GM20431 (cell line): Measurements from ENCODE around the gene COX20.
"Not testable (repeated sequence)": the region's sequence is repeated elsewhere in the genome, so short reads cannot be mapped to it uniquely, and the experiment has no call there.

Experiments
- in situ Hi-C: fragments of 300-500 bp; cut with MseI, MboI; formaldehyde crosslinking; loops from one replicate; pipeline ENCODE4 v1.15.0; 2020; ENCODE audit warnings: low sequenced_read_pairs; ENCODE audit not compliant: unreplicated experiment

The COX20 gene

GRCh38 chr1:244820131-244820530 is 15.3 kb upstream of the COX20 start:
- in situ Hi-C loops = no loop called here

DNA sequence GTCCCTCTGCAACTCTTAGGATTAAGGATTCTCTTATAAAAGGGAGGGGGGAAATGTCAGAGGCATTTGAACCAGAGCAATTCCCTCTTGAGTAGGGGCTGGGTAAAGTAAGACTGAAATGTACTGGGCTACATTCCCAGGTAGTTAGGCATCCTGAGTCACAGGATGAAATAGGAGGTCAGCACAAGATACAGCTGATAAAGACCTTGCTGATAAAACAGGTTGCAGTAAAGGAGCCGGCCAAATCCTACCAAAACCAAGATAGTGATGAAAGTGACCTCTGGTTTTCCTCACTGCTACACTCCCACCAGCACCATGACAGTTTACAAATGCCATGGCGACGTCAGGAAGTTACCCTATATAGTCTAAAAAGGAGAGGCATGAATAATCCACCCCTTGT is 14.3 kb upstream of the COX20 start:
- in situ Hi-C loops = no loop called here

DNA sequence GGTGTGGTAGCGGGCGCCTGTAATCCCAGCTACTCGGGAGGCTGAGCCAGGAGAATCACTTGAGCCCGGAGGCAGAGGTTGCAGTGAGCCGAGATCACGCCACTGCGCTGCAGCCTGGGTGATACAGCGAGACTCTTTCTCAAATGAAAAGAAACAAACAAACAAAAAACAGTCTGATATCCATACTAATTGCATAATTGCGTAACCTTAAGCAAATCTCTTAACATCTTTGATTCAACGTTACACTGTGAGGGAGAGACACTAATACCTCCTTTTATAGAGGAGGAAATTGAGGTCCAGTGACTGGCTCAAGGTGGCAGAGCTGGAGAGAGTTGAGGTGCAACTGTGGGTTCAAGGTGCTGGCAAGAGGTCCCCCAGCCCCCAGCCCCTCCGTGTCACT is 12.6 kb upstream of the COX20 start:
- in situ Hi-C loops = no loop called here

GRCh38 chr1:244826712-244827111 is 8.7 kb upstream of the COX20 start:
- in situ Hi-C loops = no loop called here

- in situ Hi-C loops = no loop called here
Observed at GRCh38 chr1:244830639-244831038, 4.8 kb upstream of the COX20 start.

- in situ Hi-C loops = not testable (repeated sequence)
Observed at GRCh38 chr1:244833260-244833659, 2.2 kb upstream of the COX20 start.

GRCh38 chr1:244833734-244834542 is 1.5 kb upstream of the COX20 start:
- in situ Hi-C loops = no loop called here

DNA sequence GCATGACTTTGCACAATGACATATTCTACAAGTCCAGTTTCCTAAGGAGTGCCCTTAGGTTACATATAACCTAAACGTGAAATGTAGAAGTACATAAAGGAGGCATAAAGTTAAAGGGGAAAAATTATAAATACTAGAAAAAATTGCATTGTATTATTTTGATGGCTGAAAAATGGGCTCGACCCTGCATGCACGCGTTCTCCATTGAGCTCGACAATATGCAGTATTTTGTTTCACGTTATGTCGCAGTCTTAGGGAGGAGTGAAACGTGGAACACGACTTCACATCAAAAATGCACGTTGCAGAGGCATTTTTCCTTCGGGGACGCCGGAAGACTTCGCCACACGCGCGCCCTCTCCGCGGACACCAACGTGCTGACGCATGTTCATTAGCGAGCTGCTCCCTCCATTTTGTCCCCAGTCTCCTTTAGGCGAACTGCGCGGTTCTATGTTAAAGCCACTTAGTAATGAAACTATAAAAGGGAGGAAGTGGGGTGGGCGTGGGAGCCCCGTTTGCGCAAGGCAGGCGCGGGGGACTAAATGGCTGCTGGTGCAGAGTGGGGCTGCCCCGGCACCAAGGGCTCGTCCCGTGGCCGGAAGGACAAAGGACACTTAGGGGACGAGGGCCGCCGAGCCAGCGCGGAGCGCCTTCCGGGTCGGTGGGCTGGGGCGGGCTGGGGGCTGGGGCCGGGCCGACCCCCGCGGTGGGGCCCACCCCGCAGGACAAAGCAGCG is 749 bp upstream of the COX20 start:
- in situ Hi-C loops = no loop called here

DNA sequence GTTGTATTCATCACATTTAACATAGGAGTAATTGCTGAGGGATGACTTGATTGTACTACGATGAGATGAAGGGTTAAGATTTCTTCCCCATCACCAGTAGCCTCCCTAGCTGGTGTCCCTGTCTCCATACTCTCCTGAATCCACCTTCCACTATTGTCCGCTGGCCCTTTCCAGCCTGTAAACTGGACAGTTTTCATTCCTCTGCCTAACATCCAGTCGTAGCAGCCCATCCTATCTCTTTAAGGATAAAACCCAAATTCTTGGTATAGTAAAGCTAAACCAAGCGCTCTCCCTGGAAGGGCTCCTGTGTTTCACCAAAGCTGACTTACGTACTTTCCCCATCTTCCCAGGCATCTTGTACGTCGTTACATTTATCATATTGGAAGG is 670 bp downstream of the COX20 start:
- in situ Hi-C loops = no loop called here

DNA sequence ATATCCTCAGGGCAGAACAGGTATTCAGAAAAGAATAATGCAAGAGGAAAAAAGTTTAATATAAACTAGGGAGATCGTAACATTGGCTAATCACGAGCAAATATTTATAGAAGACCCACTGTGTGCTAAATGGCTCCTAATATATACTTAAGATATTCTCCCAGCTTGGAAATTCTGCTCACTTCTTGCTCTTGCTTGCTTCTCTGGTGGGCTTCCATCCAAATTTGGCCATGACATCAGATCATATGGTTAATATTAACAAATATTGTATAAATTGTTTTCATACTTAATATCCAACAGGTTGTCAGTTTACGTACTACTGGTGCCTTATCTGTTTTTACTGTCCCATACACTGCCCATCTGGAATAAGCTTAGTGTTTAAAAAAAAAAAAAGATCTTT is 1.1 kb downstream of the COX20 start:
- in situ Hi-C loops = no loop called here

DNA sequence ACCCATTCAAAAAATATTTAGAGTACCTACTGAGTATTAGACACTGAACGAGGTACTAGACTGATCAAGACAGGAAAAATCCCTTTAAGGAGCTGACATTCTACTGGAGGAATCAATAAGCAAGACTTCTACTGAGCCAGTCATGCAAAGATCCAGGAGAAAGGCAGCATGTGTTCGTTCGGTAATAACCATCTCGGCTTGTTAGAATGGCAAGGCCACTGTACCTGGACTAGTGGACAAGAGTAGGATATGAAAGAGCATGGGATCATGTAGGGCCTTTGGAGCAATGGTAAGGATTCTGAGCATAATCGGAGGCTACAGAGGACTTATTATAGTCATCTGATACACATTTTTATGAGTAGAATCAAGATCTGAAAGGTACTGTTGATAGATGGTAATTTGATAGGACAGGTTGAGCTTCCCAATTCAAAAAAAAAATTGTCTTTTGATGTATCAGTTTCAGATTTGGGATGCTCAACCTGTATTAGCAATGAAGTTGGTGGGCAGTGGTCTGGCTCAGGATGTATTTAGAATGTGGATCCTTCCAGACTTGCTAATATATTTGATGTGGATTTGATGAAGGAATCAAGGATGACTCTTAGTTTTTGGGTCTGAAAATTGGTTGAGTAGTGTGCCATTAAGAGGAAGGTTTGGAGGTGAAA is 2.3 kb downstream of the COX20 start:
- in situ Hi-C loops = no loop called here

GRCh38 chr1:244839656-244840055 is 4.2 kb downstream of the COX20 start:
- in situ Hi-C loops = no loop called here

- in situ Hi-C loops = no loop called here
Observed at GRCh38 chr1:244840219-244840794, 4.8 kb downstream of the COX20 start.

DNA sequence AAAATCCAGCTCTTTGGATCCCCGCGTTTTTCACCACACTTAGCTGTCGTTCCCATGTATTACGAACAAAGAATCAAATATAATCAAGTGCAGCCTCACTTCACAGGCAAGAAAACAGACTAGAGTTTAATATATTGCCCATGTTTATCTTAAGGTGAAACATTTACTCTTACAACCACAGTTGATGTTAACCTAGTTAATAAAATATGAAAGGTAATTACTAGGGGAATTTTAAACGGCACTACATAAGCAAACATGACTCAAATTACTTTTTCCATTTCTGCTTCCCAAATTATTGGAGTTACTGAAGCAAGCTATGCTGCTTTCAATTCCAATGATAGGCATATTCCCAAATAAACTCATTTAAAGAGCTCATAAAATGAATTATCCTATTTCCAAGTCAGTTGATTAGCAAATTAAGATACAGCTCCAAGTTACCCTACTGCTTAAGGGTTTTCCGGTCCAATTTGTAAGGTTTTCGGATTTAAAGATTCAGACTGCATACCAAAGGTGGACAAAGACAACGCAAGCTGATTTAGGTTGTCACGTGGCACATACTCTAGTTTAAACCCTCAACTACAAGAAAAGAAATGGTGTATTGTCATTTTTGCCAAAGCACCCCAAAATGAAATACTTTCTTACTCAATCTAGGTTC is 5.9 kb downstream of the COX20 start:
- in situ Hi-C loops = no loop called here

GRCh38 chr1:244843148-244843978 is 7.9 kb downstream of the COX20 start:
- in situ Hi-C loops = no loop called here

- in situ Hi-C loops = no loop called here
Observed at GRCh38 chr1:244844155-244845121, 9.0 kb downstream of the COX20 start.

- in situ Hi-C loops = no loop called here
Observed at GRCh38 chr1:244846653-244847052, 11.2 kb downstream of the COX20 start.

- in situ Hi-C loops = no loop called here
Observed at GRCh38 chr1:244849189-244849866, 13.9 kb downstream of the COX20 start.
